ENCODE measurements around the gene ZFHX3. TPM values are rescaled to one million over a fixed set of nuclear protein-coding genes. Genes with fewer than 3 reads are reported as not detected.
A peak's percentile ranks its signal among the peaks of the same experiment; 100 is the strongest.

Gene ZFHX3
- total RNA-seq, 2 donors from 2014 or later, result 57.7 to 70.1 TPM

- no peak overlapping the region for H3K27ac ChIP-seq
- H3K4me3 ChIP-seq, result no peak overlapping the region
- no peaks in the 10 kb centered on the region for H3K36me3 ChIP-seq
- no peaks in the 10 kb centered on the region for H3K9me3 ChIP-seq
- H3K4me1 ChIP-seq (ENCODE audit: control insufficient read depth in 1 of 2, low read depth in 2 of 2), result peaks cover 22 to 40% of the 10 kb centered on the region in 2 donors
- DNase-seq (ENCODE audit: low spot score) (no peak), ATAC-seq (ENCODE audit: insufficient number of reproducible peaks, low FRiP score, low read depth) (no peak)
- TF ChIP-seq CTCF (IDR thresholded peaks at IDR 0.05), result no peak
- H3K27me3 ChIP-seq (replicated peaks; ENCODE audit: insufficient read depth), result no peaks in the 10 kb centered on the region
Measured at GRCh38 chr16:72917051-72917450, 130.9 kb downstream of the ZFHX3 start.

- H3K4me3 ChIP-seq, result no peak overlapping the region
- H3K36me3 ChIP-seq, result no peaks in the 10 kb centered on the region
- no peak for TF ChIP-seq CTCF (IDR thresholded peaks at IDR 0.05)
- ATAC-seq (ENCODE audit: insufficient number of reproducible peaks, low FRiP score, low read depth) (no peak), DNase-seq (ENCODE audit: low spot score) (no peak)
- no peaks in the 10 kb centered on the region for H3K9me3 ChIP-seq
- H3K4me1 ChIP-seq (ENCODE audit: control insufficient read depth in 1 of 2, low read depth in 2 of 2), result peaks cover 16 to 30% of the 10 kb centered on the region in 2 donors
- no peaks in the 10 kb centered on the region for H3K27me3 ChIP-seq (replicated peaks; ENCODE audit: insufficient read depth)
- peak overlapping the region in 1 of 2 donors; percentile 18 for H3K27ac ChIP-seq
Measured at GRCh38 chr16:72915331-72915730, 132.6 kb downstream of the ZFHX3 start.

- Histone ChIP-seq H3K36me3 (no peaks in the 10 kb centered on the region), H3K27me3 (replicated peaks; ENCODE audit: insufficient read depth) (no peaks in the 10 kb centered on the region), H3K4me1 (ENCODE audit: control insufficient read depth in 1 of 2, low read depth in 2 of 2) (peaks cover 16 to 33% of the 10 kb centered on the region in 2 donors), H3K9me3 (no peaks in the 10 kb centered on the region), H3K27ac (no peak overlapping the region), H3K4me3 (no peak overlapping the region)
- ATAC-seq (ENCODE audit: insufficient number of reproducible peaks, low FRiP score, low read depth), result no peak
- DNase-seq (ENCODE audit: low spot score), result no peak
- no peak for TF ChIP-seq CTCF (IDR thresholded peaks at IDR 0.05)
Measured at GRCh38 chr16:72913551-72913950, 134.4 kb downstream of the ZFHX3 start.

GRCh38 chr16:72911971-72912370, 136.0 kb downstream of the ZFHX3 start:
- DNase-seq (ENCODE audit: low spot score) (no peak), ATAC-seq (ENCODE audit: insufficient number of reproducible peaks, low FRiP score, low read depth) (no peak)
- Histone ChIP-seq H3K4me1 (ENCODE audit: control insufficient read depth in 1 of 2, low read depth in 2 of 2) (peaks cover 16 to 33% of the 10 kb centered on the region in 2 donors), H3K27ac (no peak overlapping the region), H3K4me3 (no peak overlapping the region), H3K9me3 (no peaks in the 10 kb centered on the region), H3K36me3 (no peaks in the 10 kb centered on the region), H3K27me3 (replicated peaks; ENCODE audit: insufficient read depth) (no peaks in the 10 kb centered on the region)
- no peak for TF ChIP-seq CTCF (IDR thresholded peaks at IDR 0.05)

GRCh38 chr16:72910875-72911274, 137.1 kb downstream of the ZFHX3 start:
- Histone ChIP-seq H3K9me3 (no peaks in the 10 kb centered on the region), H3K36me3 (no peaks in the 10 kb centered on the region), H3K27ac (no peak overlapping the region), H3K27me3 (replicated peaks; ENCODE audit: insufficient read depth) (no peaks in the 10 kb centered on the region), H3K4me1 (ENCODE audit: control insufficient read depth in 1 of 2, low read depth in 2 of 2) (peaks cover 16 to 26% of the 10 kb centered on the region in 2 donors), H3K4me3 (no peak overlapping the region)
- ATAC-seq (ENCODE audit: insufficient number of reproducible peaks, low FRiP score, low read depth) (no peak), DNase-seq (ENCODE audit: low spot score) (no peak)
- no peak for TF ChIP-seq CTCF (IDR thresholded peaks at IDR 0.05)
